Body of pancreas (tissue), 4 donors: ENCODE results near the gene PLCB1.

Source experiments
- CTCF ChIP-seq, 7 experiments: fragments of 450-650 bp in 4 of 7; fragments of 200-600 bp in 3 of 7; sonication (generic) in 3 of 7; IDR thresholded peaks; one replicate each; pipeline ENCODE4 v1.5.1; 2016 to 2019; ENCODE audit warnings: antibody characterized with exemption in 7 of 7
- POLR2A ChIP-seq, 3 donors: fragments of 450-650 bp; IDR thresholded peaks; one replicate each; pipeline ENCODE4 v1.6.1; 2016; ENCODE audit warnings: antibody characterized with exemption in 3 of 3, mild to moderate bottlenecking in 2 of 3

- no peak for TF ChIP-seq CTCF (IDR thresholded peaks at IDR 0.05)
- no peak for TF ChIP-seq POLR2A (IDR thresholded peaks at IDR 0.05)
Measured at GRCh38 chr20:8473459-8473858, 341.4 kb downstream of the PLCB1 start.
